ENCODE results near the gene IL25.

The IL25 gene

GRCh38 chr14:23353433-23353780, 19.2 kb upstream of the IL25 start:
- DNase-seq (ENCODE audit: low read depth): no peak

DNA sequence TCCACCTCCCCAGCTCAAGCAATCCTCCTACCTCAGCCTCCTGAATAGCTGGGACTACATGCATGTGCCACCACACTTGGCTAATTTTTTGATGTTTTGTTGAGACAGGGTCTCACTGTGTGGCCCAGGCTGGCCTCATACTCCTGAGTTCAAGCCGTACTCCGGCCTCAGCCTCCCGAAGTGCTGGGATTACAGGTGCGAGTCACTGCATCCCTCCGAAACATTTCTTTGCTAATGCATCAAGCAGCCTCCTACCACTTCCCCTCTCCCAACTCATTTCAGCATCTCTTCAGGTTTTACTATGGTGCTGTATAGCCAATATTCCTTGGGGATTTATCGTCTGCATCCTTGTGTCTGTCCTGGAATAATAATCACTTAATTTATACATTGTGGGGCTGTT, 17.6 kb upstream of the IL25 start:
- DNase-seq (ENCODE audit: low read depth): no peak

GRCh38 chr14:23355871-23356435, 16.7 kb upstream of the IL25 start:
- no peak for DNase-seq (ENCODE audit: low read depth)

DNA sequence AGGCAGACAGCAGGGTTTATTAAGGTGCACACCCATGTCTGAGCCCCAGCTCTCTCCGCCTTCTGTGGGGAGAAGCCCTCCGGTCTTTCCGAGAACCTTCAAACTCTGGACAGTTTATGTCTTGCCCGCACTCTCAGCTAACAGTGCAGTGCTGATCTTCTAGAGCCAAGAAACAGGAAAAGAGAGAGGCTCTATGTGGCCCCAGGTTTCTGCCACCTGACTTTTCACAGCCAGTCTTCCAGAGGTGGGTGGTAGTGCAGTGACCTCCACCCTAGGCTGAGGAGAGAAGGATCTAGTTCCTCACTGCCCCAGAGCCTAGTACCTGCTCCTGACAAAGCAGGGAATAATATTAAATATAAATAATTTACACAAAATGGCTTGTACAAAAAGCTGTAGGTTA, 15.9 kb upstream of the IL25 start:
- DNase-seq (ENCODE audit: low read depth): no peak

- DNase-seq (ENCODE audit: low read depth): no peak
Observed at GRCh38 chr14:23357261-23357660, 15.3 kb upstream of the IL25 start.

- DNase-seq (ENCODE audit: low read depth): no peak
Observed at GRCh38 chr14:23358042-23358441, 14.6 kb upstream of the IL25 start.

DNA sequence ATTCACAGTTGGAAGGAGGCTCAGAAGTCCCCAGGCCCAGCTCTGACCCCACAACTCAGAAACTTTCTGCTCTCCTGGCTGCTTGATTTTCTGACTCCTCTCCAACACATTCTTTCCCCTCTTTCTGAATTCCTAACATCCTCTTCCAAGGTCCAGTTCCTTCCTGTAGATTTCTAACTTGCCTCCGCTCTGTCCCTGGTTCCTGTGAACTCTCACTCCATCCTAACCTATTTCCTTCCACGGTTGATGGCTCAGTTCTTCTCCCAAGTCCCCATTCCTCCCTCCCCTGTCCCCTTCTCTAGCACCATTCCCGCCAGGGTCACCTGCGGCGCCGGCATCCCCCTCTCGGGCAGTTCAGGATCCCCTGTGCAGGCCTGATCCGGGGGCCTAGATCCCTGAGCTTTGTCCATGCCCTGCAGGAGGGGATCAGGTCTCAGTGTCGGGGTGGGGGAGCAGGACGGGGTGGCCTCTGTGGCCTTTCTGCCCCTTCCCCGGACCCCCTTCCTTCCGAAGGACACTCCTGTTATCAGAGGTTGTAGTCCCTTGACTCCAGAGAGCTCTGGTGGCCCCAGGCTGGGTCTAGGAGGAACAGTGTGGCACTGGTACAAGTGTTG, 13.9 kb upstream of the IL25 start:
- DNase-seq (ENCODE audit: low read depth): no peak

- no peak for DNase-seq (ENCODE audit: low read depth)
Observed at GRCh38 chr14:23359167-23359626, 13.4 kb upstream of the IL25 start.

DNA sequence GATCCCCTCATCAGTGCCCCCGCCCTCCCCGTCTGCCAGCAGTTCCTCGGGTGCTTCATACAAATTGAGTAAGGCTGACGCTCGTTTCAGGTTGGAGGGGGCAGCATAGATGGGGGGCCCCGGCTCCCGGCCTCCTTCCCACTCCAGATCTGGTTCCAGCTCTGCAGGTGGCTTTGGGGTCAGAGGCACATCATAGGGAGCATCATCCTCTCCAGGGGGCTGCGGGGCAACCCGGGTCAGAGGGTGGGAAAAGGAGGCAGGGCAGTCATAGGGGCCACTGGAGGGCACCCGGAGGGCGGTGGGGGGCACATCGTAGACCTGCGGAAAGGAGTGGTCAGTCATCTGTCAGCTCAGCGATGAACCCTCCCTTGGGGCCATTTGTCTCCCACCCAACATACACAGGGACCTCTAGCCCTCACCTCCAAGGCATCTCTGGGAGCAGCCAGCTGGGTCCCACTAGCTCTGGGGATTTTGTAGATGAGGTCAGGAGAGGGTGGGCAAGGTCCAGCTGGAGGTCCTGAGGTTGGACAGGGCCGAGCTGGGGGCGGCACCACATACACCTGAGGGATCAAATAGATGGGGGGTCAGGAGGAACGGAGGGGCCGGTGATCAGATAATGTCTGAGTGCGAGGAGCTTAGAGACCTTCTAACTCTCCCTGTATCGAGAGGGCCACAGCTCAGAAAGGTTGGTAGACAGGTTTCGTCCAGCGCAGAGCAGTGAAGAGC, 12.7 kb upstream of the IL25 start:
- DNase-seq (ENCODE audit: low read depth): no peak

GRCh38 chr14:23360496-23360895, 12.1 kb upstream of the IL25 start:
- DNase-seq (ENCODE audit: low read depth): no peak

- peak; percentile 15 for DNase-seq (ENCODE audit: low read depth)
Observed at GRCh38 chr14:23361320-23361719, 11.3 kb upstream of the IL25 start.

DNA sequence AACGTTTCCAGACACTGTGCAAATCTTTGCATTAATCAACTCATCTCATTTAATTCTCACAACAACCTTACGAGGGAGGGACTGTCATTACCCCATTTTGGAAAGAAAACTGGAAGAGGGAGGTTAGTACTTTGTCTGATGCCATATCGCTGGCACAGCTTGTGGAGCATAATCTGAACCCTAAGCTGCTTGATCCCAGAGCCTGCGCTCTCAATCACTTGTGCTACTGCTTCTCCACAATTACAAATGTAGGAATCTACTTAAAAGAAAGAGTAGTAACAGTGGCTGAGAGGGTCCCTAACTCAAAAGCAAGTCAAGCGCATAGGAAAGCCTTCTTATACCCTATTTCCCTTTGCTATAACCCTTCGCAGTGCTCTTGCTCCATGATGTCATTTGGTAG, 10.8 kb upstream of the IL25 start:
- DNase-seq (ENCODE audit: low read depth): no peak

DNA sequence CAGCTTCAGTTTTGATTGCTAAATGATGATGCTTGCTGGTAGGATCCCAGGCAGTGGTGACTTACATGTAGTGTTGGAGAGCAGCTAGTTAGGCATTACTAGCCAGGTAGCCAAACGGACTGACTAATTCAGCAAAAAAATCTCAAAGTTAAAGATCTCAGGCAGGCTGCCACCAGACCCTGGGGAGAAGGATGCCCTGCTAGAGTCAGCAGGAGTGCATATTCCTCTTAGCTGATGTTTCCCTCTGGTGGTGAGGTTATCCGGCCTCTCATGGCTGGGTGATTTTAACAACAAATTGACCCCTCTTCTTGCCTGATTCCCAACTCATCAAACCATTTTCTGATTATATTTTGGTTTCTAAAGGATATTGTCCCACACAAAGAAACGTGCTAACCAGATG, 10.4 kb upstream of the IL25 start:
- no peak for DNase-seq (ENCODE audit: low read depth)

GRCh38 chr14:23364164-23365035, 8.2 kb upstream of the IL25 start:
- no peak for DNase-seq (ENCODE audit: low read depth)

GRCh38 chr14:23365036-23365731, 7.4 kb upstream of the IL25 start, which contains the start of gene EFS:
Gene EFS, minus strand, starts transcription at chr14:23365172. Its CDS starts 147 bp downstream, at chr14:23365025.
- DNase-seq (ENCODE audit: low read depth): no peak

GRCh38 chr14:23365732-23366425, 6.7 kb upstream of the IL25 start:
- peak; percentile 35 for DNase-seq (ENCODE audit: low read depth)

DNA sequence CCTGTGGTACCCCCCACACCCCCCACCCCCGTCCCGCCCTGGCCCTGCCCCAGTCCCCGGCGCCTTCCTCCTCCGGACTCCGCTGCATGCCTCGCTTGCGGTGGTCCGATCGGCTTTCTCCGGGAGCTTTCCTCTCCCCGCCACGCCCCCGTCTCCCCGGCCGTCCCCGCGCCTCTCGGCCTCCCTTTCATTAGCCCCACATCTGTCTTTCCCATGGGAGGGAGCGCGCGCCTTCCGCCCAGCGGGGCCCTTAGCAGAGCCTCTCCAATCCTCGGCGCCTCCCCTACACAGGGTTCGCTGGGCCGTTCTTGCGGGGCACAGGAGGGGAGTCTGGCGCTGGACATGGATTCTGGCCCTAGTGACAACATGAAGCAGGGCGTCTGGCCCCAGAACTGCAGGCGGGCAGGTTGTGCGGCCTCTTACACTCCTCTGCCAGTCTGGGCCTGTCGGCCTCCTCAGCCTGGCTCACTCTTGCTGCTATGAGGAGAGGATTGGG, 6.1 kb upstream of the IL25 start:
- peak; percentile 14 for DNase-seq (ENCODE audit: low read depth)

DNA sequence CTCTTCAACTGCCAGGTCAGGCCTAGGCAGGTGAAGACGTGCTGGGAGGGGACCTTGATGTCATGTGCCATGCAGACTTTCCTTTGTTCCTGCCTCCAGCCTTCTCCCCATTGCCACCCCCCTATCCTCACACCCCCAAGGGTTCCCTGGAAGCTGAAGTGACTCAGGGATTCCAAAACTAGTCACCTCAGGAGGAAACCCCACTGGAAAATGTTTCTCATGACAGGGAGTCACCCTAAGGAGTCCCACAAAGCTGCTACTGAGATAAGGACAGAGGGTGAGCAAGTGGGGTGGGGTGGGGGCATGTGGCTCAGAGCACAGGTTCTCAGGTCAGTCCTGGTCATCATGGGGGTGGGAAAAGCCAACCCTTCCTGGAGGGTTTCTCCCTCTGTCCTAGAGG, 2.4 kb upstream of the IL25 start:
- DNase-seq (ENCODE audit: low read depth): no peak

- DNase-seq (ENCODE audit: low read depth): no peak
Observed at GRCh38 chr14:23371865-23372264, 744 bp upstream of the IL25 start.

DNA sequence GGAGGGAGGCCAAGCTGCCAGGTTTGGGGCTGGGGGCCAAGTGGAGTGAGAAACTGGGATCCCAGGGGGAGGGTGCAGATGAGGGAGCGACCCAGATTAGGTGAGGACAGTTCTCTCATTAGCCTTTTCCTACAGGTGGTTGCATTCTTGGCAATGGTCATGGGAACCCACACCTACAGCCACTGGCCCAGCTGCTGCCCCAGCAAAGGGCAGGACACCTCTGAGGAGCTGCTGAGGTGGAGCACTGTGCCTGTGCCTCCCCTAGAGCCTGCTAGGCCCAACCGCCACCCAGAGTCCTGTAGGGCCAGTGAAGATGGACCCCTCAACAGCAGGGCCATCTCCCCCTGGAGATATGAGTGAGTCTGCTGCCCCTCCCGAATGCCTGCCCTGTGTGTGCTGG, 432 bp downstream of the IL25 start:
- no peak for DNase-seq (ENCODE audit: low read depth)
